Fibroblast of the conjunctiva (primary cell): ENCODE measurements around the gene LRFN2.

Experiments
- DNase-seq: peaks from one replicate; pipeline ENCODE4 v3.0.0-alpha.2; 2010; ENCODE audit warnings: low read depth

LRFN2 gene

GRCh38 chr6:40349123-40349900 lies 237.9 kb downstream of the LRFN2 start:
- no peak for DNase-seq

- no peak for DNase-seq
Measured at GRCh38 chr6:40348591-40348990, 238.6 kb downstream of the LRFN2 start.

- no peak for DNase-seq
Measured at GRCh38 chr6:40347571-40348011, 239.6 kb downstream of the LRFN2 start.

GRCh38 chr6:40346246-40346645 lies 240.9 kb downstream of the LRFN2 start:
- DNase-seq: no peak

GRCh38 chr6:40344566-40345167 lies 242.5 kb downstream of the LRFN2 start:
- no peak for DNase-seq

- DNase-seq: no peak
Measured at GRCh38 chr6:40343877-40344565, 243.1 kb downstream of the LRFN2 start.

GRCh38 chr6:40343318-40343876 lies 243.8 kb downstream of the LRFN2 start:
- no peak for DNase-seq

- no peak for DNase-seq
Measured at GRCh38 chr6:40342723-40343122, 244.4 kb downstream of the LRFN2 start.

GRCh38 chr6:40341726-40342125 lies 245.4 kb downstream of the LRFN2 start:
- no peak for DNase-seq
